GM12864 (cell line): ENCODE results near the gene CDCP2.

ENCODE experiments used
- DNase-seq: peaks from one replicate; pipeline ENCODE4 v3.0.0-alpha.2; 2011; ENCODE audit warnings: low read depth
- H3K4me3 ChIP-seq: 2 replicates; pipeline ENCODE4 v1.5.1; 2011; ENCODE audit warnings: mild to moderate bottlenecking, low read depth, low read length, control low read depth
- CTCF ChIP-seq: IDR thresholded peaks from 2 replicates; pipeline ENCODE4 v1.5.1; 2011; ENCODE audit warnings: low read depth, mild to moderate bottlenecking, moderate library complexity, low read length, control low read depth, inconsistent platforms; ENCODE audit errors: missing control alignments

CDCP2 gene

GRCh38 chr1:54153535-54154439, 987 bp upstream of the CDCP2 start:
- TF ChIP-seq CTCF = no peak
- H3K4me3 ChIP-seq = no peak overlapping the region
- no peak for DNase-seq

GRCh38 chr1:54151013-54151412, 1.8 kb downstream of the CDCP2 start:
- no peak overlapping the region for H3K4me3 ChIP-seq
- no peak for TF ChIP-seq CTCF
- DNase-seq = no peak

GRCh38 chr1:54149734-54150133, 3.1 kb downstream of the CDCP2 start:
- no peak for DNase-seq
- H3K4me3 ChIP-seq = no peak overlapping the region
- no peak for TF ChIP-seq CTCF

GRCh38 chr1:54144366-54144765, 8.4 kb downstream of the CDCP2 start:
- no peak for TF ChIP-seq CTCF
- no peak for DNase-seq

GRCh38 chr1:54142146-54142900, 10.5 kb downstream of the CDCP2 start:
- TF ChIP-seq CTCF = no peak
- DNase-seq = no peak

More at GRCh38 chr1:54144366-54144765, 8.4 kb downstream of the CDCP2 start:
- H3K4me3 ChIP-seq = no peak overlapping the region

GRCh38 chr1:54139711-54140110, 13.1 kb downstream of the CDCP2 start:
- H3K4me3 ChIP-seq = no peak overlapping the region
- DNase-seq = no peak
- no peak for TF ChIP-seq CTCF

More at GRCh38 chr1:54142146-54142900, 10.5 kb downstream of the CDCP2 start:
- no peak overlapping the region for H3K4me3 ChIP-seq
